CD4-positive, alpha-beta T cell treated with Interleukin-2 at 100 ng/mL for 4 hours (primary cell): ENCODE results near the gene MMD.
"Not testable (repeated sequence)": the region's sequence is repeated elsewhere in the genome, so short reads cannot be mapped to it uniquely, and the experiment has no call there.

ENCODE experiments used
- DNase-seq: peaks from one replicate; pipeline ENCODE4 v3.0.0-alpha.2; 2020; ENCODE audit warnings: low spot score

MMD gene

GRCh38 chr17:55444471-55445441 is 23.1 kb upstream of the MMD start:
- no peak for DNase-seq

- no peak for DNase-seq
Measured at GRCh38 chr17:55443904-55444303, 22.3 kb upstream of the MMD start.

GRCh38 chr17:55442953-55443683 is 21.5 kb upstream of the MMD start:
- no peak for DNase-seq

DNA sequence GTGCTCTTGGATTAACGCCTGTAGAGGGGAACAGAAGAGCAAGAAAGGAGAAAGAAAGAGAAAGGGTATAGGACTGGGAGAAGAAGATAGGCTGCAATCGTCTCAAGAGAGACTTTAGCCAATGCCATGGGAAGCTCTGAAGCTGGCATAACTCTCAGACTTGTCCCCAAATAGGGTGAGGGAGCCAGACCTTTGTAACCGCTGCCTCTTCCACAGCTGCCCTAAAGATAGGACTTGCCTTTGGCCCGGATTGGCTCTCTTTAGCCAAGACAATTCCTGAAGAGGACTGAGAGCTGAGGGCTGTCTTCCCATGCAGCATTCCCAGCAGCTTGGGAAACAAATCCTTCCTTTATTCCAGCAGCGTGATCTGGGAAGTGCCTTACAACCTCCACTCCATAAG is 20.8 kb upstream of the MMD start:
- no peak for DNase-seq

DNA sequence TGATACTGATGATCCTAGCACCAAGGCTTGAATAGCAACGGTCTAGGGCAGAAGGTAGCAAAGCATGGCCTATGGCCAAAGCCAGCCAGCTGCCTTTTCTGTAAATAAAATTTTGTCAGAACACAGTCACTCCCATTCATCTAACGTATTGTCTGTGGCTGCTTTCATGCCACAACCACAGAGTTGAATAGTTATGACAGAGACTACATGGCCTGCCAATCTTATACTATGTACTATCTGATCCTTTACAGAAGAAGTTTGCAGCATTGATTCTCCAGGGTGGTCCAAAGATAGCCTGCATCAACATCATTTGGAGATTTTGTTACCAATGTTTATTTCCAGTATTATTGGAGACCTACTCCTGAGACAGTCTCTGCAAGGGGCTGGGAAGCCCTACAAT is 19.9 kb upstream of the MMD start:
- DNase-seq, result no peak

DNA sequence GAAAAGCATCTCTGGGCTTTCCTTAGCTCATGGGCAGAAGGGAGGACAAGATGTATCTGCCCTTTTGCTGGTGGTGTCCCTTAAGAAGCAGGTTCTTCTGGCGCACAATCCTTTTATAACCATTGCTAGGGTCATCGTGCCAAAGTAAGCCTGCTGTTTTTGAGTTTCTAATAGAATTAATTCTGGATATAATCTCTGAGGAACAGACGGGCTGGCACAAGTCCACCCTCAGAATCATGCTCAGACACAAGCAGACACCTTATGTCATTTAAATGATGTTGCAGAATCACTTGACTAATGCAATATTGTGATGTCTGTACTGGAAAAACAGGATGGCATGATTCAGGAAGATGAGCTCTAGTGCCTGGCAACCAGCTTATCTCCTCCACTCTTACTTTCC is 18.8 kb upstream of the MMD start:
- no peak for DNase-seq

DNA sequence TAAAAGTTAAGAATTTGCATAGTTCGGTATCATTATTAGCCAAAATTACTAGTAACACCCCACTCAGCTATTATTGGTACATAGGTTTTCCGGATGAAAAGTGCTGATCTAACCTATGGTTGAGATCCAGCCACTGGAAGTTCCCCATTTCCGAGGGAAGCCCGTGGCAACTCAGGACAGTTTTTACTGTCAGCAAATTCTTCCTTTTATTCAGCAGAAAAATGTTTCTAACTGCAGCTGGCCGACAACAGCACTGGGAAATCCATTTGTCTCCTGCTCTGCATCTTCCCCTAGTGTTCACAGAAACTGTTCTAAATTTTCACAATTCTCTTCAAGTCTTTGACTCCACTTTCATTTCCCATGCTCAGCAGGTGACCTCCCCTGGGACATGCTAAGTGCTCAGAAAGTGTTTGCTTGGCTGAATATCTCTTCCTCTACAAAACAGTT is 15.5 kb upstream of the MMD start:
- no peak for DNase-seq

DNA sequence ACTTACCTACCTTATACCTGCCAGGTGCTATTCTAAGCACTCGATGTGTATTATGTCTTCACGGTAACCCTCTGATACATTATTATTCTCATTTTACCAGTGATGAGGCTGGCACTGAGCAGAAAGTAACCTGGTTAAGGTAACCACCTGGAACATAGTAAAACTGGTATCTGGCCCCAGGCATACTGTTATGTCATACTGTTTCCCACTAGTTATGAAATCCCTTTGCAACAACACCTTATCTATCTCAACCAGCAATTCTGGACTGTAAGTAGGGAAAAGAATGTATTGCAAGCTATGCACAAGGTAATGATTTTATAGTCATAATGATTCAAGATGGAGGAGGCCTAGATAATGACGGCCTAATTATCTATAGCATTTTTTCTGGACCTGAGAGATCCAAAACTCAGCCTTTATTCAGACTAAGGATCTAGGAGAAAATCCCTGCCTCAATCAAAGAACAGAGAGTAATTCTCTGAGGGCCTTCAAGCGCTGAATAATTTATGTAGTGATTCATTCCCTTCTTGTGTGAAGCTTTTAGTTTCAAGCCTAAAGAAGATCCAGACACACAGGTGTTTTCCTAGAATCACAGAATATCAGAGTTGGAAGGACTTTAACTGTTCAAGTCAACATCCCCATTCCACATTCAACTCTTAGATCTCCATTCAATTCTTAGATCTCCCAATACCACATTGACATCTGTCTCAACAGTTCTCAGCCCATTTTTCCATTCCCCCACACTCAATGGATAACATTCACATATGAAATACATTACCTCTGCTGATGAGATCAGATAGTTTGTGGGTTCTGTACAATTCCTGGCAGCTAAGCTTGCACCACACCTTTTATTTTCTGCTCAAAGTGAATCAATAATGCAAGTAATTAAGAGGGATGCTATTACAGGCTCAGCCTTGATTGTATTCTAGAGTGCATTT is 14.9 kb upstream of the MMD start:
- no peak for DNase-seq

DNA sequence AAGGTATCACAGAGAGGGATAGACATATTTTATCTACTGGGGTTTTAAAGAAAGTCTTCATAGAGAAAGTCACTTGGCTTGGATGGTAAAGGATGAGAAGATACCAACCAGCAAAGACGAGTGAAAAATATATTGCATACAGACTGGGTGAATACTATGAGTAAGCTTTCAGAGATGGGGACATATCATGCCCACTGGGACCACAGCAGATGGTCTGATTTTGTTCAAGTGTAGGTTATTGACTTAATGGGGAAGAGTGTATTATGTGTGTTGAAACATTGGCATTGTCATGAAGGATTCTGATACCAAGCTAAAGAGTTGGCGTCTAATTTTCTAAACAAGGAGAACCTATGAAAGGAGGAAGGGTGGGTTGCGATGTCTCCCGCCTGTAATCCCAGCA is 13.8 kb upstream of the MMD start:
- DNase-seq, result no peak

- no peak for DNase-seq
Measured at GRCh38 chr17:55434721-55435120, 13.1 kb upstream of the MMD start.

DNA sequence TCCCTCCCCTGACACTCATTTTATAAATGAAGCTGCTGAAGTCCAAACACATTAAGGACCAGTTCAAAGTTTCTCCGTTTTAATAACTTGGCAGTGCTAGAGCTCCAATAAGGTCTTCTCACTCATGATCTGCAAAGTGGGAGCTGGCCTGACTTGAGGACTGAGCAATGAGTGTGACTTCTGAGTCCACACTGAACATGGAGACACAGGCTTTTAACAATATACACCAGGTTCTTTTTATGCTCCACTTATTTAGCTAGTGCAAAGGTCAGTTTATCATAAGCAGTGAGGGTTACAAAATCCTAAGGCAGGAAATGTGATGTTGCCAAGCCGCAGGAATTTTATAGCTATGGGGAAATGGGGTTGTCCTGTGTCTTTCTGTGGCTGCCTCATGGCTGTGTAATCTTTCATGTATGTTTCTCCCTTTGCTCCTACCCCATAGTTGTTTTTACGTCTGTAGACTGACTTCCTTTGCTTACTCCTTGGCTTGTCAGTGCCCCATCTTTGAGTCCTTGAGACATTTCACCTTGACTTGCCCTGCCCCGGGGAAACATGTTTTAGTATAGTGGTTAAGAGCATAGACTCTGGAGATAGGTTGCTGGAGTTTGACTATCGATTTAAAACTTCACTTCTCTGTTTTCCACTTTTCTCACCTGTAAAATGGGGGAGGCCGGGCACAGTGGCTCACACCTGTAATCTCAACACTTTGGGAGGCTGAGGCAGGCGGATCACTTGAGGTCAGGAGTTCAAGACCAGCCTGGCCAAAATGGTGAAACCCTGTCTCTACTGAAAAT is 12.2 kb upstream of the MMD start:
- DNase-seq, result no peak

DNA sequence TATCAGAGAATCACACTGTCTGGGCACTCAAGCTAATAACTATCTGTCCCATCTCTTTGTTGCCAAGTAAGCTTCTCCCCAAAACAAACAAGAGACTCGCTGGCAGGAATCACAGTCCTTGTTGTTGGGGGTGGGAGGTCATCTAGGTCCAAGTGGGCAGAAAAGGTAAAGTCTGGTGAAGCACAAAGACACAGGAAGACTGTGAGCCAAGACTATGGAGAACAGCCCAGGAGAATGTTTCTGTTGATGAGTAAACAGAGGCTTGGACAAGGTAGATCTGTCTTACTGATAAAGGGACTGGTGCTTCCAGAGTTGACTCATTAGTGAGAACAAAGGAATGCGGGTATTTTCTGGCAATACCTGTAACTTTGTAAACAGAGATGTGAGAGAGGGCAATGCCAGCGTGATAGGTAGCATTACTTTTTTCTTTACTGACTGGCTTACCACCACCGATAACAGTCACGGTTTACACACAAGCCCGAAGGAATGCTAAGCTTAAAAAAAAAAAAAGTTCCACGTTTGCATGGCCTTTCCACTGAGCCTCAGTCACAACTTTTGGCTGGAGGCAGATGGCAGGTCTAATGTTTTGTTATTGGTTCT is 11.5 kb upstream of the MMD start:
- peak; percentile 24 for DNase-seq

- no peak for DNase-seq
Measured at GRCh38 chr17:55432358-55433028, 10.9 kb upstream of the MMD start.

DNA sequence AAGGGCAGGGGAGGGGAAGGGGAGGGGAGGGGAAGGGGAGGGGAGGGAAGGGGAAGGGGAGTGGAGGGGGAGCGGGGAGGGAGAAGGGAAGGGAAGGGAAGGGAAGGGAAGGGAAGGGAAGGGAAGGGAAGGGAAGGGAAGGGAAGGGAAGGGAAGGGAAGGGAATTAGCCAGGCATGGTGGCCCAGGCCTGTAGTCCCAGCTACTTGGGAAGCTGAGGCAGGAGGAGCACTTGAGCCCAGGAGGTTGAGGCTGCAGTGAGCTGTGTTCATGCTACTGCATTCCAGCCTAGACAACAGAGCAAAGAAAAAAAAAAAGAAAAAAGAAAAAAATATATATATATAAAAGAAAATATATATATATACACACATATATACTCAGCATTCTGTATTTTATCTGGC is 10.3 kb upstream of the MMD start:
- not testable (repeated sequence) for DNase-seq

DNA sequence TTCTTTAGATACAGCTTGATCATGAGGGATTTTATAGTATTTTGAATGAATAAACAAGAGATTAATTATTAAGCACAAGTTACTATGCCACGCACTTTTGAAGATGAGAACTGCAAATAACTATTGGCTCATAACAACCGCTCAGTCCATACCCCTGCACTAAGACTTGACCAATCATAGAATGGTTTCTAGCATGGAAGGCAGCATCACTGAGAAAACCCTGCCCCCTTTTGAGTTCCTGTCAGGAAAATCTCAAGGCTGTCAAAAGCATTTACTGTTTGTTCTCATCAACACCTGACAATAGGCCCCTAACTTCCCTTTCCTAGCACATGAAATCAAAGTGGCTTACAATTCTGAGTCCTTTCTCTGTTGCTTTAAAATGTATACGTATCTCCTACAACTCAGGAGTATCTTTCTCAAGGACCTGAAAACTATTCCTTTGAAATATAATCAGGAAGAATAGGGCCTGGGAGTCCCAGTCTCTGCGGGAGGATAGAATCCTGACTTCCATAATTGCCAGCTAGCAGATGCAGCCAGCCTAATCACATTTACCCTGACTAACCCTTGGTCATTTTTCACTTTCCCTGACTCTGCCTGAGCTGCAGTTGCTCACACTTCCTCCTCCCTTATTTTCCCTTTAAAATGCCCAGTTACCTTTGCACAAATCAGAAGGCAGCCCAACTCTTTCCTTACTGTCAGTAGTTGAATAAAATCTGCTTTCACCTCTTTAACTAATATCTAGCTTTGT is 9.1 kb upstream of the MMD start:
- no peak for DNase-seq

DNA sequence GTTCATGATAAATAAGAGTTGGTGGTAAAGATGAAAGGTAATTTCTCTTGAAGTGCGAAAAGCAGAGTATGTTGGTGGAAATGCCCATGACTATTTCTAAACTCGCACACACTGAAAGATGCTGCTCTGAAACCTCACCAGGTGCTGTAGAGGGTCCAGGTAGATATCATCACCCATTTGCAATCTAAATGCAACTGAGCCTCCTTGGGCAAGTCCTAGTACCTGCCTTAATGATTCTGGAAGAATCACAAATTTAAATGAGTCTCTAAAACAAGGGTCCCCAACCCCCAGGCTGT is 5.9 kb upstream of the MMD start:
- DNase-seq, result no peak

DNA sequence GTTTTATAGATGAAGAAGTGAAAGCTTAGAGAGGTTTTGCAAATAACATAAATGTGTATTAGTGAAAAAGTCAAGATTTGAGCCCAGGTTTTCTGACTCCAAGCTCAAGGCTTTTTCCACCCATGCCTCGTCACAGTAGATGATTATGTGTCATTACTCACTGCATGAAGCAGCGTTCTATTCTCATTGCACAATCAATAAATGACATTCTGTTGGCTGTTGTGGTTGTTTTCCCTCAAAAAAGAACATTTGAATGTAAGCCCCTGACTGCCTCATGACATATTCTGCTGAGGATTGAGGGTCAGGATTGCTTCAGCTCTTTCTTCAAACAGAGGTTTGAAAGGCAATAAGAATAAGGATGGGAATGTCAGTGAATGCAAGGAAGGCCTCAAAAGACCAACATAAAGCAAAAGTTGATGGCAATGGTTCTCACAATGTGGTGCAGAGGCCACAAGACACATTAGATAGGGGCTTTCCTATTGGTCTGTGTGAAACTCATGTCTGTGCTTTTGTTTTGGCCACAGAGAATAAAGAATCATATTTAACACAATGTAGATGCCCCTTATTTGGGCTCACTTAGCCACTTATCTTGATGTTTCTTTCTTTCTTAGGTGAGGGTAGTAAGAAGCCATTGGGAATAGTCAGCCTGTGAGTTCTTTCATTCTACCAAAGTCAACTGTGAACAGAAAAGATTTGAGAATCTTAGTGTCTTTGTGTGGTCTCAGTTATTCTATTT is 5.4 kb upstream of the MMD start:
- no peak for DNase-seq

DNA sequence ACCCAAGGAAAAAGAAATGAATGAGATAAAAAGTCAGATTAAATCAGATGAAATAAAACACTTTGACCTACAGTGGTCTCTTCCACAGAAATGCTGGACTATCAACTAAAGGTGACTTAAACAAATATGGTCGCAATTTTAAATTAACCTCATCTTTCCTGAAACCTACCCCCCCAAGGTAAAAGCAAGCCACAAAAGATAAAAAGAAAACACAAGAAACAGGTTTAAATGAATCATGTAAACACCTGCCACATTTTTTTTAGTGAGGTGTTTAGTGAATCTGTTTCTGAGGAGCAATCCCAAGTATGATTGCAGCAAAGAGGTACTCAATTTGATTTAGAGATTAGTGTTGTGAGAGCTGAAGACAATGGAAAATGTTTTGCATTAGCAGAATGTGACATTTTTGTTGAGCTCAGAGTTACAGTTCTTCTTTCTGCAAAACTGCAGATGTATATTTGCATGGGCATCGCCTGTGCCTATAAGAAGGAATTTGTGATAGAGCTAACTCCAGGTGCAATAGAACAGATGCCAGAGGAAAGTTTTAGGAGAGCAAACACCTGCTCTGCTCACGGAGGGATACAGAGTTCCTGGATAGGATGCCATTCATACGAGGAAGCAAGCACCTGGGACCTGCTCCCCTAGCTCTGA is 3.4 kb upstream of the MMD start:
- no peak for DNase-seq

DNA sequence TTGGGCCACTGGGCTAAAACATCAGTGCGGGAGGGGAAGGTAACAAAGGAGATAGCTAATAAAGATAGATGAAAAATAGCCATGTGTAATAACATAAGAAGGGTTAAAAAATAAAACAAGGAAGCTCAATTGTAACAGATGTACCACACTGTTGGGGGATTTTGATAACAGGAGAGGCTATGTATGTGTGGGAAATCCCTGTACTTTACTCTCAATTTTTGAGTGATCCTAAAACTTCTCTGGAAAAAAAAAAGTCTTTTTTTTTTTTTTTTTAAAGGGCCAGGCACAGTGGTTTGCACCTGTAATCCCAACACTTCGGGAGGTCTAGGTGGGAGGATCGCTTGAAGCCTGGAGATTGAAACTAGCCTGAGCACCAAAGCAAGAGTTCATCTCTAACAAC is 1.9 kb upstream of the MMD start:
- DNase-seq, result no peak
